Measurements from ENCODE around the gene IL2. TPM values are rescaled to one million over a fixed set of nuclear protein-coding genes. Genes with fewer than 3 reads are reported as not detected.

Gene IL2
- total RNA-seq = not detected in 2 replicates

DNA sequence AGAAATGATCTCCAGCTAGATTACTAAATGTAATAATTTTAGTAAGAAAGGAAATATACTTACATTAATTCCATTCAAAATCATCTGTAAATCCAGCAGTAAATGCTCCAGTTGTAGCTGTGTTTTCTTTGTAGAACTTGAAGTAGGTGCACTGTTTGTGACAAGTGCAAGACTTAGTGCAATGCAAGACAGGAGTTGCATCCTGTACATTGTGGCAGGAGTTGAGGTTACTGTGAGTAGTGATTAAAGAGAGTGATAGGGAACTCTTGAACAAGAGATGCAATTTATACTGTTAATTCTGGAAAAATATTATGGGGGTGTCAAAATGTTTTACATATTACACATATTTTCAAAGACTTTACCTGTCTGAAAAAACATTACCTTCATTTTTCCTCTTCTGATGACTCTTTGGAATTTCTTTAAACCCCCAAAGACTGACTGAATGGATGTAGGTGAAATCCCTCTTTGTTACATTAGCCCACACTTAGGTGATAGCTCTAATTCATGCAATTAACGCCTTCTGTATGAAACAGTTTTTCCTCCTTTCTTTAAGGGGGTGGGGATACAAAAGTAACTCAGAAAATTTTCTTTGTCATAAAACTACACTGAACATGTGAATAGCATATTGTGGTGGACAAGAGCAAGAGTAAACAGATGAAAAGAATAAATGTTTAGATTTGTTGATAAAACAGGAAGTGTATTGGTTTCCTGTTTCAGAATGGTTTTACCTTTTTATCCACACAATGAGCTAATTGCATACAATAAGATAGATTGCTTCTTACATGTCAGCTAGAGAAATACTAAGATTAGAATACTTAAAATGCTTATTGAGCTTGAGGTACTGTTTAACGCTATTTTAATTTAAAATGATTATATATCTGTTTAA, at the start of gene IL2:
TSS of gene IL2 (minus strand) at position 495 of the 886 bp plus-strand sequence. CDS start at position 210, 285 bp downstream.

Other genes with a start within 250 kb of the IL2 start
- gene ADAD1, start 77.7 kb downstream of the IL2 start, total RNA-seq = not detected in 2 replicates
- not detected in 2 replicates for gene IL21, start 164.3 kb upstream of the IL2 start, total RNA-seq

Data from smooth muscle cell of bladder (primary cell).